Measurements from ENCODE around the gene AUTS2. TPM values are rescaled to one million over a fixed set of nuclear protein-coding genes. Genes with fewer than 3 reads are reported as not detected.

AUTS2 gene
- total and polyA plus RNA-seq, 10 of the 15 experiments (the other 5 are each of a cell fraction or from before 2014, with no cell fraction given), result 6.4 to 55.6 (median 21.6) TPM

GRCh38 chr7:69922026-69922803, 323.9 kb downstream of the AUTS2 start (continued):
- TF ChIP-seq, protein P1, sequence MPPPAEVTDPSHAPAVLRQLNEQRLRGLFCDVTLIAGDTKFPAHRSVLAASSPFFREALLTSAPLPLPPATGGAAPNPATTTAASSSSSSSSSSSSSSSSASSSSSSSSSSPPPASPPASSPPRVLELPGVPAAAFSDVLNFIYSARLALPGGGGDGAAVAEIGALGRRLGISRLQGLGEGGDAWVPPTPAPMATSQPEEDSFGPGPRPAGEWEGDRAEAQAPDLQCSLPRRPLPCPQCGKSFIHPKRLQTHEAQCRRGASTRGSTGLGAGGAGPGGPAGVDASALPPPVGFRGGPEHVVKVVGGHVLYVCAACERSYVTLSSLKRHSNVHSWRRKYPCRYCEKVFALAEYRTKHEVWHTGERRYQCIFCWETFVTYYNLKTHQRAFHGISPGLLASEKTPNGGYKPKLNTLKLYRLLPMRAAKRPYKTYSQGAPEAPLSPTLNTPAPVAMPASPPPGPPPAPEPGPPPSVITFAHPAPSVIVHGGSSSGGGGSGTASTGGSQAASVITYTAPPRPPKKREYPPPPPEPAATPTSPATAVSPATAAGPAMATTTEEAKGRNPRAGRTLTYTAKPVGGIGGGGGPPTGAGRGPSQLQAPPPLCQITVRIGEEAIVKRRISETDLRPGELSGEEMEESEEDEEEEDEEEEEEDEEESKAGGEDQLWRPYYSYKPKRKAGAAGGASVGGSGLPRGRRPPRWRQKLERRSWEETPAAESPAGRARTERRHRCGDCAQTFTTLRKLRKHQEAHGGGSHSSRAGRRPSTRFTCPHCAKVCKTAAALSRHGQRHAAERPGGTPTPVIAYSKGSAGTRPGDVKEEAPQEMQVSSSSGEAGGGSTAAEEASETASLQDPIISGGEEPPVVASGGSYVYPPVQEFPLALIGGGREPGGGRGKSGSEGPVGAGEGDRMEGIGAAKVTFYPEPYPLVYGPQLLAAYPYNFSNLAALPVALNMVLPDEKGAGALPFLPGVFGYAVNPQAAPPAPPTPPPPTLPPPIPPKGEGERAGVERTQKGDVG (CRISPR knock-in tag; IDR thresholded peaks at IDR 0.05), result no peak
- TF ChIP-seq HDAC6 (IDR thresholded peaks at IDR 0.05; ENCODE audit: unreplicated experiment) (no peak), TBL1XR1 (IDR thresholded peaks at IDR 0.05; ENCODE audit: low read depth, low read length) (no peak), HDAC2 (IDR thresholded peaks at IDR 0.05) (no peak), CHD1 (IDR thresholded peaks at IDR 0.05; ENCODE audit: low read depth, low read length) (no peak), ATF7 (IDR thresholded peaks at IDR 0.05; ENCODE audit: low read depth) (peak; percentile 36; the same call in 1 of the 2 replicates), CREB1 (IDR thresholded peaks at IDR 0.05; ENCODE audit: low read depth) (no peak), POLR2AphosphoS5 (IDR thresholded peaks at IDR 0.05; ENCODE audit: low read length) (no peak), NFIC (IDR thresholded peaks at IDR 0.05; ENCODE audit: low read depth, low read length) (peak; percentile 79), USF1 (IDR thresholded peaks at IDR 0.05; ENCODE audit: borderline replicate concordance, extremely low read length, insufficient read depth, low read depth, low read length) (no peak), HDGF (IDR thresholded peaks at IDR 0.05) (no peak), SMAD1 (IDR thresholded peaks at IDR 0.05; ENCODE audit: low read depth, partially characterized antibody) (no peak), SUZ12 (IDR thresholded peaks at IDR 0.05; ENCODE audit: unreplicated experiment) (no peak), ELK1 (IDR thresholded peaks at IDR 0.05; ENCODE audit: low read depth, low read length) (no peak), MYB (IDR thresholded peaks at IDR 0.05; ENCODE audit: borderline replicate concordance, low read depth, low read length) (no peak), LARP7 (IDR thresholded peaks at IDR 0.05) (no peak), GABPA (IDR thresholded peaks at IDR 0.05; ENCODE audit: low read depth) (no peak), CBX3 (IDR thresholded peaks at IDR 0.05; ENCODE audit: borderline replicate concordance, low read depth) (no peak)
- TF ChIP-seq, protein P2, sequence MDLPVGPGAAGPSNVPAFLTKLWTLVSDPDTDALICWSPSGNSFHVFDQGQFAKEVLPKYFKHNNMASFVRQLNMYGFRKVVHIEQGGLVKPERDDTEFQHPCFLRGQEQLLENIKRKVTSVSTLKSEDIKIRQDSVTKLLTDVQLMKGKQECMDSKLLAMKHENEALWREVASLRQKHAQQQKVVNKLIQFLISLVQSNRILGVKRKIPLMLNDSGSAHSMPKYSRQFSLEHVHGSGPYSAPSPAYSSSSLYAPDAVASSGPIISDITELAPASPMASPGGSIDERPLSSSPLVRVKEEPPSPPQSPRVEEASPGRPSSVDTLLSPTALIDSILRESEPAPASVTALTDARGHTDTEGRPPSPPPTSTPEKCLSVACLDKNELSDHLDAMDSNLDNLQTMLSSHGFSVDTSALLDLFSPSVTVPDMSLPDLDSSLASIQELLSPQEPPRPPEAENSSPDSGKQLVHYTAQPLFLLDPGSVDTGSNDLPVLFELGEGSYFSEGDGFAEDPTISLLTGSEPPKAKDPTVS (IDR thresholded peaks at IDR 0.05; ENCODE audit: low read depth, low read length), result no peak
- TF ChIP-seq, protein P3, sequence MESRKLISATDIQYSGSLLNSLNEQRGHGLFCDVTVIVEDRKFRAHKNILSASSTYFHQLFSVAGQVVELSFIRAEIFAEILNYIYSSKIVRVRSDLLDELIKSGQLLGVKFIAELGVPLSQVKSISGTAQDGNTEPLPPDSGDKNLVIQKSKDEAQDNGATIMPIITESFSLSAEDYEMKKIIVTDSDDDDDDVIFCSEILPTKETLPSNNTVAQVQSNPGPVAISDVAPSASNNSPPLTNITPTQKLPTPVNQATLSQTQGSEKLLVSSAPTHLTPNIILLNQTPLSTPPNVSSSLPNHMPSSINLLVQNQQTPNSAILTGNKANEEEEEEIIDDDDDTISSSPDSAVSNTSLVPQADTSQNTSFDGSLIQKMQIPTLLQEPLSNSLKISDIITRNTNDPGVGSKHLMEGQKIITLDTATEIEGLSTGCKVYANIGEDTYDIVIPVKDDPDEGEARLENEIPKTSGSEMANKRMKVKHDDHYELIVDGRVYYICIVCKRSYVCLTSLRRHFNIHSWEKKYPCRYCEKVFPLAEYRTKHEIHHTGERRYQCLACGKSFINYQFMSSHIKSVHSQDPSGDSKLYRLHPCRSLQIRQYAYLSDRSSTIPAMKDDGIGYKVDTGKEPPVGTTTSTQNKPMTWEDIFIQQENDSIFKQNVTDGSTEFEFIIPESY (IDR thresholded peaks at IDR 0.05), result no peak

Measured in GM12878 (cell line).